ENCODE data around the gene STK32B.
"Not testable (repeated sequence)": the region's sequence is repeated elsewhere in the genome, so short reads cannot be mapped to it uniquely, and the experiment has no call there.

STK32B gene

DNA sequence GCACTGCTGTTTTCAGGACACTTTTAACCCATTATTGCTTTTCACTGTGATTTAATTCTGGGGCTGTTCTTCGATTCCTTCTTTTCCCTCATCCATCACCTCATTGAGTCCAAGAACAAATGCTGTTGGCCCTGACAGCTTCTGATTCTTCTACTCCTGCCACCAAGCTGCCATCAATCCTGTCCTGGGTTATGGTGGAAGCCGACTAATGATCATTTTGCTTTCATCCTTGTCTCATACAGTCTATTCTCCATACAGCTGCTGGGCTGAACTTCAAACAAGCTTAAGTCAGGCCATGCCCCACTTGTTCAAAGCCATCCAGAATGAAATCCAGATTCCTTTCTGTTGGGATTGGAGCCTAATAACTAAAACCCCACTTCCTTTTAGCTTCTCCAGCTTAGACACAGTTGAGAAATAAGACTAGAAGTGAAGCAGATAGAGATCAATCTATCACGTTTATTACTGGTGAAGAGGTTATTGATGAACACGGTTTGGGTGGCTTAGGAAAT lies 161.9 kb downstream of the STK32B start:
- DNase-seq: no peak

DNA sequence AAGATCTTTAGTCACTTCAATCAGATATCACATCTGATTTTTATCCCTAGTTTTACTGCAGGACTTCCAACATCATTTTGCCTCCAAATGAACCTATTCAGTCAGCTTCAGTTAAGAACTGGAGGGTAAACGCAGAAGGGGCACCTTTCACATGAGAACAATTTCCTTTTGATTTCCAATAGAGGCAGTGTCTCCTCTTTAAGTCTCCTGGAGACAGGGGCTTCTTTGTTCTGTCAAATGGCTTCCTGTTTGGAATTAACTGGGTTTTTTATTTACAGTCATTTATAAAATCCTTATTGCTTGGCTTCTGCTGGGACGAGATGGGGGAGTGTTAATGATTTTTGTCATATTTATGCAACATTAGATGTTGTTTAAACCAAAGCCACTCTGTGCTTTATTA lies 164.0 kb downstream of the STK32B start:
- DNase-seq: no peak

DNA sequence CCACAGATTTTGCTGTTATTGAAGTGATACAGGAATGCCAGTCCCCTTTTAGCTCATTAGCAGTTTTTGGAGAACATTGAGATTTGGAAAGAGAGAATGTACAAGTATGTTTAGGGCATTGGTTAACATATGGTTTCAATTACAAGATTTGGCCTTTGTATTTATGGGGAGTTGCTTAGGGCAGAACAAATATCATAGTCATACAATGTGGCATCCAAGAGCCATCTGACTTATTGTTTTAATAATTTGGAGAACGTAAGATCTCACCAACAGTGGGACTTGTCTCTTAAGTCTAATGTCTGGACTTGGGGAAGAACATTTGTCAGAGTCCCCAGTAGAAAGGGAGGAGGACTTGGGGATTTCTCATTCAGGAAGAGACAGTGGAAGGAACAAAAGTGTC lies 166.1 kb downstream of the STK32B start:
- no peak for DNase-seq

DNA sequence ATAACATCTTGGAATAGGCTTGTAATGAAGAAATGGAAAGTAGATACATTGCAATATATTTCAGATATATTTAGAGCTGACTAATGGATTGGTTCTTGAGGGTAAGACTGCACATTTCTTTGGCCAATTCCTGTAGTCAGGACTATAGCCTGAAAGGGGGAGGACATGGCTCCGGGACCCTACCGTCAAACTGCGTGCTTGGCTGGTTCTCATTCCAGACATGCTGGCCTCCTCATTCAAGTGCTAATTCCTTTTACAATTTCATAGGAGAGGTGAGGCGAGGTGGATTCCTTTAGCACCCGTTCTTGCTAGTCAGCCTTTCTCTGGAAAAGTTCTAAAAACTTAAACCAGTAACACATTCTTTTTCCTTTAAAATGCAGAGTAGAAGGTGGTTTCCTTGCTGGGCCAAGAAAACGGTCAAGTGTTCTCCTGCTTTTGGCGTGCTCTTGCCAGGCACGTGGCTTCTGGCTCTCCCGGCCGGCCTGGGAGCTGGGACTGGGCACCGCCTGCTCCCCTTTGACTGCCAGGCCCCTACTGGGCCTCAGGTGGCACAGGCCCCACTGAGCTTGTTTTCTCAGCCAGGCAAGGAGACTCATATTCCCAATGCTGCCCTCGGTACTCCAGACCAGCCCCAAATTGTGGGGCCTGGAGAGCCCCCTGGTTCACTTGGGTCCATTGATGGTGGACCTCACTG lies 167.2 kb downstream of the STK32B start:
- no peak for DNase-seq

DNA sequence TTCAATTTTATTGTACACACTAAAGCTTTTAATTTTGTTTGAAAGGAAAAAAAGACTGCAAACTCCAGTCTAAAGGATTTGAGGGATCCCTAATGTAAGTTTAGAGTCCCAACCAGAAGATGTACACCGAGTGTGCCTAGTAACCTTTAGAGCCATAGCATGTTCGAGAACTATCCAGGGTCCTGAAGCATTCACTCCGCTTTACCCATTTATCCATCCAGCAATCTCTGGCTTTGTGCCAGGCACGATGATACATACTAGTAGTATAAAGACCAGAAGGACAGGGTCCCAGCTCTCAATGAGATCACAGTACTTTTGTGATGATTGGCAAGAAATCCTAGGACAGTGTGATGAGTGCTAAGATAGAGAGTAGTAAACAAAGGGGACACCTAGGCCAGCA lies 168.7 kb downstream of the STK32B start:
- DNase-seq: no peak

DNA sequence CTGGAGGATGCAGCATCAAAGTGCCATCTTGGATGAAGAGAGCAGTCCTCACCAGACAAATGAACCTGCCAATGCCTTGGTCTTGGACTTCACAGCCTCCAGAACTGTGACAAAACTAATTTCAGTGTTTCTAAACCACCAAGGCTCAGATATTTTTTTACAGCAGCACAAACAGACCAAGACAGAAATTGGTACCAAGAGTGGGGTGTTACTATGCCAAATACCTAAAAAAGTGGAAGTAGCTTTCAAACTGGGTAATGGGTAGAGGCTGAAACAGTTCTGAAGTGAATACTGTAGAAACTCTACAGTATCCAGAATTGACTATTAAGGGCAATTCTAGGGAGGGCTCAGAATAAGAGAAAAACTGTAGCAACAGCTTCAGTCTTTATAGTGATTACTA lies 170.8 kb downstream of the STK32B start:
- DNase-seq: no peak

DNA sequence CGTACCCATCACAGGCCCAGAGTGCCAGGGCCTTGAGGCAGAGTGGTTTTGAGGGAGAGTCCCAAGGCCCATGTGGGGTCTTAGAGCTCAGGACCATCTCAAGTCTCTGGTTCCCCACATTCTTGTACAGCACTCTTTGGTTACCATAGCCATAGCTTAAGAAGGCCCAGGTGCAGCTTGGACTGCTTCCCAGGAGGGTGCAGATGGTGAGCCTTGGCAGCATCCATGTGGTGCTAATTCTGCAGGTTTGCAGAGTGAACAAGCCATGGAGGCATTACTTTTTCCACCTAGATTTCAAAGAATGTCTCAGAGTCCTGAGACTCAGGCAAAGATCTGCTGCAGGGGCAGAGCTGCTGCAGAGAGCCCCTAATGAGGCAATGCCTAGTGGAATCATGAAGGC lies 171.7 kb downstream of the STK32B start:
- DNase-seq: no peak

DNA sequence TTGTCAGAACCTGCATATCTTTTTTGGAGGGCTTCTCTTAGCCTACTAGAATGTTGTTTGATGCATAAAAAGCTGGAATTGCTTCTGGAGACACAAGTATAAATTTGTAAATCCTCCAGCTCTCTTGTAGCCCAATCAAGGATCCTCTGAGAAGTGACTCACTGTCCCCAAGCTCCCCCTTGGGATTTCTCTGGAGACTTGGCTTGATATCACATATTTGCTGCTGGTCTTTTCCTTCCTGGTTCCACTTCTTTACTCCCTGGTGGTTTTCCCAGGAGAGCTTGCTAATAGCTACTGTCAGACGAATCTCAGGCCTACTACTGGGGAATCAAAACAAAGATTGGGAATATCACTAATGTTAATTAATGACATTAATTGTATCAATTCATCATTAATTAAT lies 173.1 kb downstream of the STK32B start:
- DNase-seq: no peak

DNA sequence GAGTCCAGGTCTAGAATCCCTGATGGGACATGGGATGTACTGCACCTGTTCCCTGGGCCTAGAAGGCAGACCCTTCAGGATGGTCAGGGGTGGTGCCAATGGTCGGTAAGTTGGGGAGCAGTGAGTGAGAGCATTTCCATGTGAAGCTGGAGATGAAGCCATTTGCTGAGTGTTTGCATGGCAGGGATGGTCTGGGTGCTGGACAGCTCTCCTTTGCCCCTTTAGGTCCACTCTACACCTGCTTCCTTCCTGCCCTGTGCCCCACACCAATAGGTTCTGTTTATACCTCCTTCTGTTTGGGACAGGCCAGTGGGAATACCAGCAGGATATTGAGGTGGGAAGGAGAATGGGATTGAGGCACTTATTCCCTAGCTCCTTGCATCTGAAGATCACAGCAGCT lies 181.3 kb downstream of the STK32B start:
- no peak for DNase-seq

DNA sequence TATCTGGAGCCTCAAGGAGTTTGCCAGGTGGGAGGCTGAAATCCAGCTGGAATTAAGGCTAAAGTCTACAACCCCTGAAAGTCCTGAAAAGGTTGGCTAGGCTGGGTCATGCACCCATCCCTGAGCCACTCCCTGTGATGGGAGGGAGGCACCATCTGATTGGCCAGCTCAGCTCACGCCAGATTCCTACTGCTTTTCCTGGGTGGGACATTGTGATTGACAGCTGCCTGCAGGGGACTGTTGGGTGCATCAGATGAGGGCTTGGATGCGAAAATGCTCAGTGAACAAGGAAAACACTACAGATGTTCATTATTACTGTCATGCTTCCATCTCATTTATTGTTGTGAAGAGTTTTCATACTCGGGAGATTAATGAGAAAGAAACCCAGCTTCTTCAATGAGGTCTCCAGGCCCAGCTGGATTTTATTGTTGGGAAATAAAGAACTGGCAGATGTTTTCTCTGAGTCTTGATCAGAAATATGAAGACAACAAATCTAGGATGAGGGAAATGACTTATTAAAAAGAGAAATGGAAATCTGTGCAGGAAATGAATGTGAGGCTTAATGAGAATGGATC lies 185.9 kb downstream of the STK32B start:
- DNase-seq: no peak

DNA sequence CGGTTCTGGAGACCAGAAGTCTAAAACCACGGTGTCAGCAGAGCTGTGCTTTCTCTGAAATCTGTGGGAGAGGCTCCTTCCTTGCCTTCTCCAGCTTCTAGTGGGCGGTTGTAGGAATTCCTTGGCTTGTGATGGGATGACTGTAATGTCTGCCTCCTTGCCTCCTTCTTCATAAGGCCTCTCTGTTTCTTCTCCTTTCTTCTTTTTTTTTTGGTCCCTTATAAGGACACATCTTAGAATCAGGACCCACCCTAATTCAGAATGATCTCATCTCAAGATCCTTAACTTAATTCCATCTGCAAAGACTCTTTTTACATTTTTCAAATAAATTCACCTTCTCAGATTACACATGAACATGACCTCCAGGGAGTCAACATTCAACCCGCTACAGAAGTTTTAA lies 186.9 kb downstream of the STK32B start:
- DNase-seq: no peak

DNA sequence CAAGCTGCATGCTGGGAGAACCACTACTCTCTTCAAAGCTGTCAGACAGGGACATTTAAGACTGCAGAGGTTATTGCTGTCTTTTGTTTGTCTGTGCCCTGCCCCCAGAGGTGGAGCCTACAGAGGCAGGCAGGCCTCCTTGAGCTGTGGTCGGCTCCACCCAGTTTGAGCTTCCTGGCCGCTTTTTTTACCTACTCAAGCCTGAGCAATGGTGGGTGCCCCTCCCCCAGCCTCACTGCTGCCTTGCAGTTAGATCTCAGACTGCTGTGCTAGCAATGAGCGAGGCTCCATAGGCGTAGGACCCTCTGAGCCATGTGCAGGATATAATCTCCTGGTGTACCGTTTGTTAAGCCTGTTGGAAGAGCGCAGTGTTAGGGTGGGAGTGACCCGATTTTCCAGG lies 195.8 kb downstream of the STK32B start:
- DNase-seq: not testable (repeated sequence)

DNA sequence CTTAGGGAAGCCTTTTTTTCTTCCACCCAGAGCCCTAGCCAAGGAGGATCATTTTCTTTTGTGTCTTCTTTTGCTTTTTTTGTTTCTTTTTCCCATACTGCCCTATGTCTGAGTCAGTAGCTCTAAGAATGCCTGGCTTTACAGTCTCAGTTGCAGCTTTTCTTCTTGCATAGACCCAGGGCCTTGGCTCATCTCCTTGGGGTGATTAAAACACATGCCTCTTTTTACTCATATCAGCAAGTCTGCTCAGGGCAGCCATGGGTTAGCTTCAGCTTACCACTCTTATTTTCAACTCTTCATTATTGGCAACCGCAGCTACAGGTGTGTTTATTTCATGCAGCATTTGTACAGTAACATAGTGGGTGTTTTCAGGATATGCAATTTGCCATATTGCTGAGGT lies 196.5 kb downstream of the STK32B start:
- DNase-seq: no peak

DNA sequence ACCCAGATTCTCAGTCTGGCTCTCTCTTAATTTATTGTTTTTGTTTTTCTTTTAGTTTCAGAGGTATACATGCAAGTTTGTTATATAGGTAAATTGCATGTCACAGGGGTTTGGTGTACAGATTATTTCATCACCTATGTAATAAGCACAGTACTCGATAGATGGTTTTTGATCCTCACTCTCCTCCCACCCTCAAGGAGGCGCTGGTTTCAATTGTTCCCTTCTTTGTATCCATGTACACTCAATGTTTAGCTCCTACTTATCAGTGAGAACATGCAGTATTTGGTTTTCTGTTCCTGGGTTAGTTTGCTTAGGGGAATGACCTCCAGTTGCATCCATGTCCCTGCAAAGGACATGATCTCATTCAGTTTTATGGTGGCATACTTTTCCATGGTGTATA lies 198.4 kb downstream of the STK32B start:
- DNase-seq: no peak

DNA sequence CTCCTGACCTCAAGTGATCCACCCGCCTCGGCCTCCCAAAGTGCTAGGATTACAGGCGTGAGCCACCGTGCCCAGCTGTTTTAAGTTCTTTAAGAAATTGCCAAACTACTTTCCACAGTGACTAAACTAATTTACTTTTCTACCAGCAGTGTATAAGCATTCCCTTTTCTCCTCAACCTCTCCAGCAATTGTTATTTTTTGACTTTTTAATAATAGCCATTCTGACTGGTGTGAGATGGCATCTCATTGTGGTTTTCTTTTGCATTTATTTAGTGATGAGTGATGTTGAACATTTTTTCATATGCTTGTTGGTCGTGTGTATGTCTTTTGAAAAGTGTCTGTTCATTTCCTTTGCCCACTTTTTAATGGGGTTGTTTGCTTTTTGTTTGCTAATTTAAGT lies 199.3 kb downstream of the STK32B start:
- not testable (repeated sequence) for DNase-seq

DNA sequence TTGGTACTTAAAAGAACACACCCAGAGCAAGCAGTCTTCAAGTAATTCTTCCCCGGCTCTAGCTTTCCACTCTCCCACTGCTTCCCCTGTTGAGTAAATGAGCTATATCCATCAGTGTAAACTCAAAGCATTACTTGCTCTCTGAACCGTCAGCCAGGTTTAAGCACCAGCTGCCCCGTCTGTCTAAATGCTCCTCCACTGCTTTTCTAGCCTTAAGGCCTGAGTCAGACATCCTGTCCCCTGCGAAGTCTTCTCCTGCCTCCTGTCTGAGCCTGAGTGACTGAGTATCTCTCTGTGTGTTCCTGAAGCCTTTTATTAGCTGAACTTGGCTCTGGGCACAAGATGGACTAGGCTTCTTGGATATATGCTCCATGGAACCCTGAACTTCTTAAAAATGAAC lies 205.1 kb downstream of the STK32B start:
- DNase-seq: no peak

DNA sequence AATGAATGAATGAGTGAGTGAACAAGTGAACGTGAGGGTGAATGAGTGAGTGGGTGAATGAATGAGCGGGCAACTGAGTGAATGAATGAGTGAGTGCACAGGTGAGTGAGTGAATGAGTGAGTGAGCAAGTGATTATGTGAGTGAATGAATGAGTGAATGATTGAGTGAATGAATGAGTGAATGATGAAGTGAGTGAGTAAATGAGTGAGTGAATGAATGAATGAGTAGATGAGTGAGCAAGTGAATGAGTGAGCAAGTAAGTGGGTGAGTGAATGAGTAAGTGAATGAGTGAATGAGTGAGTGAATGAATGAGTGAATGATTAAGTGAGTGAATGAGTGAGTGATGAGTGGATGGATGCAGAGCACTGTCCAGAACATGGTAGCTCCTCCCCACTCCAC lies 205.8 kb downstream of the STK32B start:
- DNase-seq: no peak

DNA sequence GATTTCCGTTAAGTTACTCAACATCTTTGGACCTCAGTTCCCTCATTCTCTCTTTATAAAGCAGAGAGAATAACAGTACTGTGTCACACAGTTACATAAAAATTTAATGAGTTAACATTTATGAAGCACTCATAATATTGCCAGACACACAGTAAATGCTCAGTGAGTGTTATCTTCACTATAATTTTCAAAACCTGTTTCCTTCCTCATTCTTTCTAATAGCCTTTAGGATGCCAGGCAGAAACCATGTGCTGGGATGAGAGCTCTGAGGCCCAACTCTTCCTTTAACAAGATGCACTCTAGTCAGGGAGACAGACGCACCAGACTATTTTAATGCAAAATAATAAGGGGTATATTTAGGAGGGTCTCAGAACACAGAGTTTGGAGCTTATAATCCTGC lies 208.2 kb downstream of the STK32B start:
- no peak for DNase-seq

DNA sequence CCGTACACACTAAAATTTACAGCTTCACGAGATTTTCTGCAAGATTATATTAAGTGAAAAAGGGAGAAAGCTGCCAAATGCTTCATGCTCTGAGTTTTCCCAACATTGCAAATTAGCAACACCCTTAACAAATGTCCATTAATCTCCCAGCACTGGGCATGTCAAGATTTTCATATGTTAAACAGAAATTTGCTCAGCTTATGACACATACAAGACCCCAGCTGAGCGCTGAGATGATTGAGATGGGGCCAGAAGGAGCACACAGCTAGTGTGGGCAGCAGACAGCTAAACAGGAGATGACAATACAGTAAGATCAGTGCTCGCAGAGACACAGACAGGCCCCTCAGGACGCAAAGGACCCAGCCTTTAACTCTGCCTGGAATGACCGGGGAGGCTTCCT lies 208.8 kb downstream of the STK32B start:
- DNase-seq: no peak

DNA sequence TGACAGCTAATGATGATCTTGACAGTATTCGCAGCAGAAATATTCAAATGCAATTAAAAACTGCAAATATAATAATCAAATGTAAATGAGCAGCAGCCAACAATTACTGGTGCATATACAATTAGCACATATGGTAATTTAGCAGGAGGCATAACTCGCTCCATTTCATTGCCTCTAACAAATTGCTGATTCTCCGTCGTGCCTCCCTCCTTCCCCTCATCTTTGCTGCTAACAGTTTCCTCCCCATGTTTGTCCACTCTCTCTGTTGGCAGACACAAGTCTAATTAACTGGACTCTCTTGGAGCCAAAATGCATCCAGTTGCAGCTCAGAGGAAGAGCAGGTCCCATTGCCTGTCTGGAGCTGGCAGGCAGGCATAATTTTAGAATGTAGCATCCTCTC lies 210.6 kb downstream of the STK32B start:
- no peak for DNase-seq

DNA sequence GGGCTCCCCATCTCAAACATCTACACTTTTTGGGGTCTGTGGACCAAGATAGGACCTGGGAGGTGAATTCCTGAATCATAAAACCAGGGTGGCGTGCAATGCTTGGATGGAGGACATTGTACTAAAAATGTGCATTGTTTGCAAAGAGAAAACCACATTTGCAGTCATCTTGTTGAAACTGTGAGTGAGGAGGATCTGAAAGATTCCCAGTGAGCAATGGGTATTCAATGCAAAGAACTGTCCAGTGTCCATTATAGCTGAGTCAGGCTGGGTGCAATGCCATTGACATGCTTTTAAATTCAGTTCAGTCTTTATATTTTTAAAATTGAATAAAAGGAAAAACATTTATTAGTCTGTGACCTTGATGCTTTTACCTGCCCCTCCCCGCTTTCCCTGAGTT lies 215.7 kb downstream of the STK32B start:
- DNase-seq: no peak

DNA sequence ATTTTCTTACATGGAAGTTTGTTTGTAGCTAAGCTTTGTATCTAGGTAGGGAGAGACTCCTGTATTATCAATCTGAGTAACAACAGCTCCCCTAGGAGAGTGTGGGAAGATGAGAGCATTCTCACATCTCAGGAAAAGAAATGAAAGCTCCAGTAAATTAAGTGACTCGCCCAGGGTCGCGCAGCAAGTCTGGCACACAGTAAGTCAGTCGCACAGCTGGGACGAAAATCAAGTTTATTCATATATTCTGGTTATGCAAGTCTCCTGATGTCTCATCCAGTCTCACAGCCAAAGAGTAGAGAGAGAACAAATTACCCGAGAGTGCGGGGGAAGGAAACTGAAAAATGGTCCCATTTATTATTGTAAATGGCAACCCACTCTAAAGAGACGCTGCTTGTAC lies 216.1 kb downstream of the STK32B start:
- no peak for DNase-seq

DNA sequence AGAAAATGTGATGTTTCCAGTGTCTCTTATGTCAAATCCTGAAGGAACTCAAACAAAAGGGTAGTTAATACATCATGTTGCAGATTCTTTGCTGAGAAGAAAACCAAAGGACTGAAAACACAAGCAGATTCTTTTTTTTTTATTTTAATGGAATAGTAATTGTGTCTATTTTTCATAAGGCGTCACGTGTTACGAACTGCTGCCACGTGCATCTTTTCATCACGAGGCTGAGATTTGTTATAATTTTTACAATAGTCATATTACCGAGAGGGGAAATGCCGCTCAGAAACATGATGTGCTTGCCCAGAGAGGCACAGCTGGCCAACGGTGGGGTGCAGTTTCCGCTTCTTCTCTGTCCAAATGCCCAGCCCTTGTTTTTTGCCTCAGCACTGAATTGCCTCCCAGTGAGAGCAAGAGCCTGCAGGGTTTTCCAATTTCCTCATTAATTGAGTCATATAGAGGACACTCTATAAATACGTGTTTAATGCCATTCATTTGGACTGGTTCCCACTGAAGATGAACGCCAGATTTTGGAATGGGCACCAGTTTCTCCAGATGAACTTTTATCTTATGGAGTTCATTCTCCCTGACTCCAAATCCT lies 225.3 kb downstream of the STK32B start:
- no peak for DNase-seq

DNA sequence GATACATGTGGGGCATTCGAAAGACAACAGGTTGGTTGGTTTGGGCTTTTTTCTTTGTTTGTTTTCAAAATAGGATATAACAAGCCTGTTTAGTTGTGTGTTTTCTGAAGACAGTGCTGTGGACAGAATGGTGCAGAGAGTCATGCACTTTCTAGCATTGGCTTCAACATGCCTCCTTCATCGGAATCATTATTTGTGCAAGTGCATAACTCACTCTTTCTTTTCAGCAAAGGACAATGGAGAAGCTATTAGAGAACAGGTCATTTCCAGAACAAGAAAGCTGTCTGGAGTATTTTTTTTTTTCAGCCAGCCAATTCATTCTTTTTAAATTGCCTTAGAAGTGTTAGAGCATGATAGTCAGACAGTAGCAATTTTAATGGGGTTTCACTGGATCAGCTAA lies 225.8 kb downstream of the STK32B start:
- DNase-seq: no peak

DNA sequence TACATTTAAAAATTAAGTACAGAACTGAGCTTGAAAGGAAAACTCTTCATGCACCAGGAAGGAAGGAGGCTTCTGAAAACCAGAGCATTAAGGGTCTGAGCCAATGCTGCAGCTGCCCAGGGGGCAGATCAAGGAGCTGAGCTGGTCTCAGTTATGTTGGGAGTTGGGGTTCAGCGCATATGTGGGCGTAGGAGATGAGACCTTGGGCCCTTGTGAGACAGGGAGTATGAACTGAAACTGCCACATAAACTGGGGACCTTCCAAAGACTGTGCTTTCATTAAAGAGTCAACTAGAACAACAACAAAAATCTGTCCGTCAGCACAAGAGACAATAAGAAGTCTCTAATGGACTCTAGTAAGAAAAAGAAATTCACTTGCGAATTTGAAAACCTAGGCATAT lies 226.9 kb downstream of the STK32B start:
- DNase-seq: no peak
